MM.1S (cell line): Measurements from ENCODE around the gene GTF3C5.

Source experiments
- DNase-seq: peaks from one replicate; pipeline ENCODE4 v3.0.0-alpha.2; 2015
- H2AFZ ChIP-seq: fragments of 300-600 bp; sonication (generic); 2 replicates; pipeline ENCODE4 v1.6.0; 2016; ENCODE audit warnings: antibody characterized with exemption, low read length
- H3F3A ChIP-seq: fragments of 300-600 bp; sonication (generic); 2 replicates; pipeline ENCODE4 v1.6.1; 2016; ENCODE audit warnings: mild to moderate bottlenecking, antibody characterized with exemption, low read length, moderate library complexity, mixed read lengths; ENCODE audit not compliant: insufficient read depth
- H3K27ac ChIP-seq: fragments of 300-600 bp; sonication (generic); 2 replicates; pipeline ENCODE4 v1.5.1; 2016; ENCODE audit warnings: mild to moderate bottlenecking, low read length
- H3K27me3 ChIP-seq: fragments of 300-600 bp; sonication (generic); replicated peaks from 2 replicates; pipeline ENCODE4 v1.6.0; 2016; ENCODE audit warnings: low read length; ENCODE audit not compliant: insufficient read depth
- H3K36me3 ChIP-seq: fragments of 300-600 bp; sonication (generic); replicated peaks from 2 replicates; pipeline ENCODE4 v1.6.1; 2016; ENCODE audit warnings: mild to moderate bottlenecking, low read length, mixed read lengths; ENCODE audit not compliant: insufficient read depth
- H3K4me1 ChIP-seq: fragments of 300-600 bp; sonication (generic); 2 replicates; pipeline ENCODE4 v1.6.1; 2016; ENCODE audit warnings: low read length, mixed read lengths
- H3K4me2 ChIP-seq: fragments of 300-600 bp; sonication (generic); 2 replicates; pipeline ENCODE4 v1.6.0; 2016; ENCODE audit warnings: low read depth, low read length
- H3K4me3 ChIP-seq: fragments of 300-600 bp; sonication (generic); 2 replicates; pipeline ENCODE4 v1.5.1; 2016; ENCODE audit warnings: low read length, mixed read lengths
- H3K79me2 ChIP-seq: fragments of 300-600 bp; sonication (generic); 2 replicates; pipeline ENCODE4 v1.6.1; 2016; ENCODE audit warnings: mixed run types, low read length, mixed read lengths
- H3K9ac ChIP-seq: fragments of 300-600 bp; sonication (generic); 2 replicates; pipeline ENCODE4 v1.6.1; 2016; ENCODE audit warnings: low read length, mixed read lengths
- H3K9me2 ChIP-seq: fragments of 300-600 bp; sonication (generic); replicated peaks from 2 replicates; pipeline ENCODE4 v1.6.1; 2016; ENCODE audit warnings: mild to moderate bottlenecking, low read length, mixed read lengths; ENCODE audit not compliant: insufficient read depth
- H3K9me3 ChIP-seq: fragments of 300-600 bp; sonication (generic); replicated peaks from 2 replicates; pipeline ENCODE4 v1.6.1; 2016; ENCODE audit warnings: mild to moderate bottlenecking, low read length, mixed read lengths; ENCODE audit not compliant: insufficient read depth
- H4K20me1 ChIP-seq: fragments of 300-600 bp; sonication (generic); 2 replicates; pipeline ENCODE4 v1.6.1; 2016; ENCODE audit warnings: mild to moderate bottlenecking, low read length, moderate library complexity, mixed read lengths; ENCODE audit not compliant: insufficient read depth
- EZH2 ChIP-seq: fragments of 300-600 bp; sonication (generic); optimal IDR thresholded peaks from 2 replicates; pipeline ENCODE3; 2017; ENCODE audit warnings: low read depth, mild to moderate bottlenecking, antibody characterized with exemption, low read length, mixed read lengths
- EZH2phosphoT487 ChIP-seq: fragments of 300-600 bp; sonication (generic); IDR thresholded peaks from 2 replicates; pipeline ENCODE4 v1.6.1; 2018; ENCODE audit warnings: antibody characterized with exemption, low read length
- TF ChIP-seq, protein P1 (sequence below): fragments of 300-600 bp; sonication (generic); IDR thresholded peaks from 2 replicates; pipeline ENCODE4 v1.5.1; 2016; ENCODE audit warnings: antibody characterized with exemption, low read length, mixed read lengths

GTF3C5 gene

DNA sequence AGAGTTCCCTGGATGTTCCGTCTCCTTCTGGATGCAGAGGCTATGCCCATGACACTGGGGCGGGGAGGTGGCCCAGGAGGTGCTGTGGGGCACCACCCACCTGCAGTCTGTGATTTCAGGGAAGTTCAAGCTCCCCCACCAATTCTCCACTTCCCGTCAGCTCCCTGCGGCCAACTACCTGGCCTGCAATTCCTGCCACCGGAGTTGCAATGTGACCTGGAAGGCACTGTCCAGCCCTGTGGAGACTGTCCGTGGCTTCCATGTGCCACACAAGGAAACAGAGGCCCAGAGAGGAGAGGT is 35.7 kb upstream of the GTF3C5 start:
- Histone ChIP-seq H3K27me3 (peaks cover 98% of the 10 kb centered on the region), H3K4me2 (no peak overlapping the region), H4K20me1 (no peaks in the 10 kb centered on the region), H3K36me3 (no peaks in the 10 kb centered on the region), H3K9me2 (no peaks in the 10 kb centered on the region), H2AFZ (no peak overlapping the region), H3K9me3 (no peaks in the 10 kb centered on the region), H3K4me3 (no peak overlapping the region), H3K27ac (no peak overlapping the region), H3K79me2 (no peaks in the 10 kb centered on the region), H3K9ac (no peak overlapping the region), H3F3A (no peaks in the 10 kb centered on the region), H3K4me1 (no peaks in the 10 kb centered on the region)
- TF ChIP-seq EZH2phosphoT487 (no peak), EZH2 (no peak)
- TF ChIP-seq, protein P1, sequence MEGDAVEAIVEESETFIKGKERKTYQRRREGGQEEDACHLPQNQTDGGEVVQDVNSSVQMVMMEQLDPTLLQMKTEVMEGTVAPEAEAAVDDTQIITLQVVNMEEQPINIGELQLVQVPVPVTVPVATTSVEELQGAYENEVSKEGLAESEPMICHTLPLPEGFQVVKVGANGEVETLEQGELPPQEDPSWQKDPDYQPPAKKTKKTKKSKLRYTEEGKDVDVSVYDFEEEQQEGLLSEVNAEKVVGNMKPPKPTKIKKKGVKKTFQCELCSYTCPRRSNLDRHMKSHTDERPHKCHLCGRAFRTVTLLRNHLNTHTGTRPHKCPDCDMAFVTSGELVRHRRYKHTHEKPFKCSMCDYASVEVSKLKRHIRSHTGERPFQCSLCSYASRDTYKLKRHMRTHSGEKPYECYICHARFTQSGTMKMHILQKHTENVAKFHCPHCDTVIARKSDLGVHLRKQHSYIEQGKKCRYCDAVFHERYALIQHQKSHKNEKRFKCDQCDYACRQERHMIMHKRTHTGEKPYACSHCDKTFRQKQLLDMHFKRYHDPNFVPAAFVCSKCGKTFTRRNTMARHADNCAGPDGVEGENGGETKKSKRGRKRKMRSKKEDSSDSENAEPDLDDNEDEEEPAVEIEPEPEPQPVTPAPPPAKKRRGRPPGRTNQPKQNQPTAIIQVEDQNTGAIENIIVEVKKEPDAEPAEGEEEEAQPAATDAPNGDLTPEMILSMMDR = no peak
- DNase-seq = no peak

DNA sequence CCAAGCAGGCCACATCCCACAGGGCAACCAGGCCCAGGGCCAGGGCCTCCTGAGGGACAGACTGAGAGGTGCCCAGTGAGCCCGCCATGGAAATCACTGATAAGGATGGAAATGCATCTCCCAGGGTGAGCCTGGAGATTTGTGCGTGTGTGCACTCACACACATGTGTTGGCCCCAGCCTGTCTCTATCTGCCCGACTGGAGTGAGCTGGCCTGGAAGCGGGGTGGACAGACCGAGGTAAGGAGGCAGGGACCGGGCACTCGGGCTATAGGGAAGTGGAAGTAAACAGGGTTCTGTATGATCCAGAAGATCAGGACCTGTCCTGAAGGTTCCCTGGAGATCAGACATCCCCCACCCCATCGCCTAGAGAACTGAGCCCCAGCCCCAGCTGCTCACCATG is 34.9 kb upstream of the GTF3C5 start:
- TF ChIP-seq, protein P1 = no peak
- TF ChIP-seq EZH2phosphoT487 (no peak), EZH2 (no peak)
- Histone ChIP-seq H3K9me3 (no peaks in the 10 kb centered on the region), H3K36me3 (no peaks in the 10 kb centered on the region), H3K27me3 (peaks cover 98% of the 10 kb centered on the region), H3K9me2 (no peaks in the 10 kb centered on the region), H3K4me1 (no peaks in the 10 kb centered on the region), H3K79me2 (no peaks in the 10 kb centered on the region), H2AFZ (no peak overlapping the region), H3F3A (no peaks in the 10 kb centered on the region), H3K27ac (no peak overlapping the region), H3K9ac (no peak overlapping the region), H3K4me3 (no peak overlapping the region), H4K20me1 (no peaks in the 10 kb centered on the region), H3K4me2 (no peak overlapping the region)
- no peak for DNase-seq

DNA sequence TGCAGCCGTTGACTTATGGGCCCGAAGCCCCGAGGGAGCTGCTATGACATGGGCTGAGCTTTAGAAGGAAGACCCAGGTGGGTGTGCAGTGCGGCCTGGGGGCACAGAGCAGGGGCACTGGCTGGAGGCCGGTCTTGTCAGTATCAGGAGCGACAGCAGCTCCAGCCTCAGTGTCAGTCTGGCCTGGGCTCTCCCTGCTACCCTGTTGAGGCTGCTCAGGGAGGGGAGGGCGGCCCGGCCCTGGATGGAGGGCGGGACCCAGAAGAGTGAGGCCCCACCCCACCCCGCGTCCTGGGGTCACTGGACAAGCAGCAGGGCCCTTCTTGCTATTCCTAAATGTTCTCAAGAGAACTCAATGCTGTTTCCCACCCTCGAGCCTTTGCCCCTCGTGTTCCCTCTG is 34.3 kb upstream of the GTF3C5 start:
- H3K4me2 ChIP-seq = no peak overlapping the region
- no peak overlapping the region for H3K9ac ChIP-seq
- H3K4me3 ChIP-seq = no peak overlapping the region
- no peaks in the 10 kb centered on the region for H3K9me2 ChIP-seq
- no peaks in the 10 kb centered on the region for H3K4me1 ChIP-seq
- TF ChIP-seq EZH2phosphoT487 (no peak), EZH2 (no peak)
- TF ChIP-seq, protein P1 = no peak
- no peaks in the 10 kb centered on the region for H3F3A ChIP-seq
- no peak for DNase-seq
- H3K9me3 ChIP-seq = no peaks in the 10 kb centered on the region
- peaks cover 95% of the 10 kb centered on the region for H3K27me3 ChIP-seq
- no peak overlapping the region for H3K27ac ChIP-seq
- H3K79me2 ChIP-seq = no peaks in the 10 kb centered on the region
- H2AFZ ChIP-seq = no peak overlapping the region
- no peaks in the 10 kb centered on the region for H3K36me3 ChIP-seq
- H4K20me1 ChIP-seq = no peaks in the 10 kb centered on the region
